NCI-H524 (cell line): ENCODE data around the gene KCNQ4.

Experiments used
- DNase-seq, 2 experiments: peaks; one replicate each; lab custom pipeline; 2025; lab: John Stamatoyannopoulos, UW

Gene KCNQ4

GRCh38 chr1:40783001-40783905 is at the start of gene KCNQ4:
Gene KCNQ4 (plus strand): TSS chr1:40783787. CDS start chr1:40784094, 307 bp downstream.
- DNase-seq = peak in 1 of 2 experiments; percentile 47

GRCh38 chr1:40734882-40735628 is 48.5 kb upstream of the KCNQ4 start:
- DNase-seq = no peak

GRCh38 chr1:40736085-40736531 is 47.5 kb upstream of the KCNQ4 start:
- no peak for DNase-seq

GRCh38 chr1:40738831-40739230 is 44.8 kb upstream of the KCNQ4 start:
- DNase-seq = no peak

GRCh38 chr1:40739455-40740008 is 44.1 kb upstream of the KCNQ4 start:
- no peak for DNase-seq

- no peak for DNase-seq
Measured at GRCh38 chr1:40740039-40740996, 43.3 kb upstream of the KCNQ4 start.

- DNase-seq = no peak
Measured at GRCh38 chr1:40740997-40741736, 42.4 kb upstream of the KCNQ4 start.

- no peak for DNase-seq
Measured at GRCh38 chr1:40742363-40743061, 41.1 kb upstream of the KCNQ4 start.

GRCh38 chr1:40743452-40743851 is 40.1 kb upstream of the KCNQ4 start:
- DNase-seq = no peak

GRCh38 chr1:40743860-40744259 is 39.7 kb upstream of the KCNQ4 start:
- DNase-seq = no peak

- no peak for DNase-seq
Measured at GRCh38 chr1:40745176-40745575, 38.4 kb upstream of the KCNQ4 start.

GRCh38 chr1:40746344-40747090 is 37.1 kb upstream of the KCNQ4 start:
- DNase-seq = no peak

GRCh38 chr1:40748841-40749718 is 34.5 kb upstream of the KCNQ4 start:
- no peak for DNase-seq

- DNase-seq = no peak
Measured at GRCh38 chr1:40749817-40750216, 33.8 kb upstream of the KCNQ4 start.

GRCh38 chr1:40750451-40750908 is 33.1 kb upstream of the KCNQ4 start:
- DNase-seq = no peak

- DNase-seq = no peak
Measured at GRCh38 chr1:40751802-40752201, 31.8 kb upstream of the KCNQ4 start.

GRCh38 chr1:40753142-40753882 is 30.3 kb upstream of the KCNQ4 start:
- no peak for DNase-seq

GRCh38 chr1:40754201-40754600 is 29.4 kb upstream of the KCNQ4 start:
- DNase-seq = no peak
